KOPT-K1 (cell line): Measurements from ENCODE around the gene MEGF6.

Source experiments
- H3K27ac ChIP-seq: fragments of 200-600 bp; sonication (generic); 2 replicates; pipeline ENCODE4 v1.5.1; 2016; ENCODE audit warnings: antibody characterized with exemption, mild to moderate bottlenecking, low read depth, low read length; ENCODE audit not compliant: poor library complexity, severe bottlenecking
- H3K36me3 ChIP-seq: fragments of 200-600 bp; sonication (generic); 2 replicates; pipeline ENCODE4 v1.5.1; 2017; ENCODE audit warnings: antibody characterized with exemption, mild to moderate bottlenecking, low read length, moderate library complexity; ENCODE audit not compliant: insufficient read depth
- H3K9me3 ChIP-seq: fragments of 200-600 bp; sonication (generic); 2 replicates; pipeline ENCODE4 v1.5.1; 2017; ENCODE audit warnings: antibody characterized with exemption, low read length, mild to moderate bottlenecking; ENCODE audit not compliant: insufficient read depth, poor library complexity, severe bottlenecking

MEGF6 gene

DNA sequence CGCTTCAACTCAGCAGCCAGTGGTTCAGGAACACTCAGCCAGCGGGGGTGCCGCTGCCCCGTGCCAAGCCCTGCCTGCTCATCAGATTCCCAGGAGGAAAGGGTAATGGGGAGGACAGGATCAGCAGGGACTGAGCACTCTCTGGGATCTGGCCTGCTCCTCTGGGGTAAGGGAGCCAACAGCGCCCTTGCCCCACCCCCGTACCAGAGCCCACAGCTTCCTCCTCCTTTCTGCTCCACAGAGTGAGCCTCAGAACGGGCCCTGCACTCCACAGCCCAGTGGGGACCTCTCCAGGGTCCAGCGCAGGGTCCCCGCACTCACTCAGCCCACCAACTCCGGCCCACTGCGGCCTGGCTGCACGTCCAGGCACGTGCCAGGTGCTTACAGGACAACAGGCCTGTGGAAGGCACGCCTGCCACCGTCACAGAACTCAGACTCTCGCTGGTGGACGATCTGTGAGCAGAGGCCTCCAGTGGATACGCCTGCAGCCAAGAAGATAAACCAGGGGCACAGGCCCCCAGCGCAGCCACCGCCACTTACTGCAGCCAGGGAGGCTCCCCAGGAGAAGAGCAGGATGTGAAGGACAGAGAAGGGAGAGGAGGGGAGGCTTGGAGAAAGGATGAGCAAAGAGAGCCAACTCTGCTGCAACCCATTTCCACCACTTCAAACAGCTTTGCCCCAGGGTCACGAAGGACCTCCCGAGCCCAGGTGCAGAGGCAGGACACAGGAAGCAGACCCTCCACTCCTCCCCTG is 2.1 kb downstream of the MEGF6 start:
- Histone ChIP-seq H3K27ac (no peak overlapping the region), H3K36me3 (no peaks in the 10 kb centered on the region)

GRCh38 chr1:3608154-3608553 is 3.2 kb downstream of the MEGF6 start:
- H3K9me3 ChIP-seq = no peaks in the 10 kb centered on the region
- H3K36me3 ChIP-seq = no peaks in the 10 kb centered on the region
- no peak overlapping the region for H3K27ac ChIP-seq

More for the DNA sequence above, 2.1 kb downstream of the MEGF6 start:
- no peaks in the 10 kb centered on the region for H3K9me3 ChIP-seq

- no peak overlapping the region for H3K27ac ChIP-seq
- H3K36me3 ChIP-seq = no peaks in the 10 kb centered on the region
- no peaks in the 10 kb centered on the region for H3K9me3 ChIP-seq
These were observed 3.6 kb downstream of the MEGF6 start for GRCh38 chr1:3607703-3608065.

- no peaks in the 10 kb centered on the region for H3K9me3 ChIP-seq
- no peaks in the 10 kb centered on the region for H3K36me3 ChIP-seq
- H3K27ac ChIP-seq = no peak overlapping the region
These were observed 4.3 kb downstream of the MEGF6 start for GRCh38 chr1:3606779-3607702.

GRCh38 chr1:3604997-3605823 is 6.1 kb downstream of the MEGF6 start:
- no peaks in the 10 kb centered on the region for H3K9me3 ChIP-seq
- no peak overlapping the region for H3K27ac ChIP-seq
- no peaks in the 10 kb centered on the region for H3K36me3 ChIP-seq

DNA sequence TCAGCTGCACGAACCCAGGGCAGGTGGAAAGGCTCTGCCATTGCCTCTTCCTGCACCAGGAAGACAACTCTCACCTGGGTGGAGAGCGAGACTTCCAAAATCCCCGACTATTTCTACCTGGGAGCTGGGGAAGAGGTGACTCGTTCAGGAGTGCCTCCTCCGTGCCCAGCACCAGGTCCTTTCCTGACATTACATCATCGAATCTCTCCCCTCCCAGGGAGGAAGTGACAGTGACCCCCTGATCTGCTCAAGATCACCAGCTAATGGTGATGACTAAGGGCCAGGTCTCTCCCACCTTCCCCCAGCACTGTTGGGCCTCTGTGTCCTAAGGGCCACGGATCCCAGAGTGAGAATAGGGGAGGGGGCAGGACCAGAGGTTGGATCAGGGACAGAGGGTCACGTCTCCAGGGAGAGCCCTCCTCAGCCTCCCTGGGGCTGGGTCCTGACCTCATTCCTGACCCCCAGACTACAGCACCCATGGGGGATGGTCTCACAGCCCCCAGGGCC is 6.8 kb downstream of the MEGF6 start:
- Histone ChIP-seq H3K36me3 (no peaks in the 10 kb centered on the region), H3K9me3 (no peaks in the 10 kb centered on the region), H3K27ac (no peak overlapping the region)

DNA sequence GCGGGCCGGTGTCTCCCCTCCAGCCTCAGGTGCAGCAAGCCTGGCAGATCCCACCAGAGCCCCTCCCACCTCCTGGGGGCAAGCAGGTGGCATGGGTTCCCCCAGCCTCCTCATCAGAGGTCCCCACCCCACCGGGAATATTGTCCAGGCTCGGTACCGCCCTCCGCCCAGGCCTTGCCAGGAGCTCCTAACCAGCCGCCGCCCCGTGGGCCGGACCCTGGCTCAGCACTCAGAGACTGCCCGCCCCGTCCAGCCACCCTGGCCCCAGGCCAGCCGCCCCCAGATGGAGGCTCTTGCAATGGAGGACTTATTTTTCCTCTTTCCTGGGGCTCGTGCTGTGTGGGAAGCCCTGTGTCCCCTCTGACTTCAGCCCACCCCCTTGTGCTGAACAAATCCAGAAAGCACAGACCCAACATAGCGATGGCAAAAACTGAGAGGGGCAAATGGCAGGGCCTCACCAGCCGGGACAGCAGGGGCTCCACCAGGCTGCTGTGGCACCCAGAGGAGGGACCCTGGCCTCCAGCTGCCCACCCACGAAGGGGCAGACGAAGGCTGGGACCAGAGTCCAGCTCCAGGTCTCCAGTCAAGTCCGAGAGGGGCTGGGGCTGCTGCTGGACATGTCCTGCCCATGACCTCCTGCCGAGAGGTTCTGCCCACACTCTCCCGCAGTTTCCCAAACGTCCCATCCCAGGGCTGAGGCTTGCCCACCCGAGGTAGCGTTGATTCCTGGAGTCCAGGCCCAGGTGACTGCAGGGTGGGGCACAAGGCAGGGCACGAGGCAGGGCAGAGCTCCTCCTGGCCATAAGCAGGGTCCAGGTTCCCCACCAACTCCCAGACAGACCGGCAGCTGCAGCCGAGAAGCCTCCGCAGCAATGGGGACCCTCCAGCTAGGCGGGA is 7.5 kb downstream of the MEGF6 start:
- Histone ChIP-seq H3K36me3 (no peaks in the 10 kb centered on the region), H3K9me3 (no peaks in the 10 kb centered on the region), H3K27ac (no peak overlapping the region)

- no peaks in the 10 kb centered on the region for H3K9me3 ChIP-seq
- H3K36me3 ChIP-seq = no peaks in the 10 kb centered on the region
- H3K27ac ChIP-seq = no peak overlapping the region
These were observed 8.2 kb downstream of the MEGF6 start for GRCh38 chr1:3603156-3603555.

- no peaks in the 10 kb centered on the region for H3K9me3 ChIP-seq
- no peak overlapping the region for H3K27ac ChIP-seq
- H3K36me3 ChIP-seq = no peaks in the 10 kb centered on the region
These were observed 8.9 kb downstream of the MEGF6 start for GRCh38 chr1:3602375-3602774.

- no peak overlapping the region for H3K27ac ChIP-seq
- no peaks in the 10 kb centered on the region for H3K9me3 ChIP-seq
- H3K36me3 ChIP-seq = no peaks in the 10 kb centered on the region
These were observed 9.6 kb downstream of the MEGF6 start for GRCh38 chr1:3601743-3602142.

GRCh38 chr1:3600354-3600753 is 11.0 kb downstream of the MEGF6 start:
- no peaks in the 10 kb centered on the region for H3K9me3 ChIP-seq
- H3K36me3 ChIP-seq = no peaks in the 10 kb centered on the region
- peak overlapping the region; percentile 71 for H3K27ac ChIP-seq

- peak overlapping the region; percentile 71 for H3K27ac ChIP-seq
- H3K9me3 ChIP-seq = no peaks in the 10 kb centered on the region
These were observed 11.5 kb downstream of the MEGF6 start for GRCh38 chr1:3599816-3600215.

DNA sequence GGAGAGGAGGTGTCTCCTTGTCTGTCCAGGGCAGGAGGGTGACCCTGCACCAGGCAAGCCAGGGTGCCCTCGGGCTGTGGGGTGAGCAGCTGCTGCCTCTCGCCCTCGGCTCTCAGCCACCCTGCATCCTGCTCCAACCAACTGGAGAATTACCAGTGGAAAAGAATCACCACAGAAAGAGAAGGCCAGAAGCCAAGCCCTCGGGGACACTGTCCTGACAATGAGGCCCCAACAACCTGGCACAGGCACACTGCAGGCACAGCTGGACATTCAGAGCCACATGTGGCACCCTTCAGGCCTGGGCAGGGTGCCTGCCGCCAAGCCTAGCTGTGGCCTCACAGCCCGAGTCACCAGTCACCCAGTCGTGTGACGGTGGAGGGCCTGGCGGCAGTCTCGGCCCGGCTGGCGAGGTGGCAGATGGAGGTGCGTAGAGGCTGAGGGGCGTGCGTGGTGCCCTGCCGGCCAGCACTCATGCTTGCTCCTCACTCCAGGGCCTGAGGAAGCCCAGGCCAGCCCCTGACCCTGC is 12.0 kb downstream of the MEGF6 start:
- Histone ChIP-seq H3K36me3 (no peaks in the 10 kb centered on the region), H3K9me3 (no peaks in the 10 kb centered on the region), H3K27ac (peak overlapping the region; percentile 71)

More at GRCh38 chr1:3599816-3600215, 11.5 kb downstream of the MEGF6 start:
- H3K36me3 ChIP-seq = no peaks in the 10 kb centered on the region
